COLO668 (cell line): Measurements from ENCODE around the gene AGO4.
A peak's percentile ranks its signal among the peaks of the same experiment; 100 is the strongest.
"Not testable (repeated sequence)": the region's sequence is repeated elsewhere in the genome, so short reads cannot be mapped to it uniquely, and the experiment has no call there.

Source experiments
- DNase-seq: peaks from one replicate; lab custom pipeline; 2025; ENCODE audit not compliant: unreplicated experiment; lab: John Stamatoyannopoulos, UW

The AGO4 gene

GRCh38 chr1:35807614-35808449, at the start of gene AGO4:
Gene AGO4, plus strand, starts transcription at chr1:35808016. Its CDS starts 401 bp downstream, at chr1:35808417.
- DNase-seq: peak; percentile 83

GRCh38 chr1:35762141-35762540, 45.7 kb upstream of the AGO4 start:
- DNase-seq: no peak

DNA sequence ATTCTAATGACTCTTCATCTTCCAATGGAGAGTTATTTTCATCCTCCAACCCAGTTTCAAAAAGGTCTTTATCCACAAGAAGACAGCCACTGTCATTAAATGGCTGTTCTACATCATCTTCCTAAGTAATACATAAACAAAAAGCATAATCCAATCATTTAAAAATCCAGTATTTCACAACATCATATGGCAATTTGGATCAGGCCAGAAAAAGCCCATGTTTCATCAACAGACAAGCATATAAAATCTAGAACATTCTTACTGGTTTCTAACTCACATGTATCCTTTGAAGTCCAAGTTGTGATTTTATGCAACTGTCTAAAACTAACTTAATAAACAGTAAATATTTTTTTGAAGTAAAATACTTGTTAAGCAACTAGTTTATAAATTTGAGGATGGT, 44.6 kb upstream of the AGO4 start:
- no peak for DNase-seq

- no peak for DNase-seq
Measured at GRCh38 chr1:35764283-35764682, 43.5 kb upstream of the AGO4 start.

DNA sequence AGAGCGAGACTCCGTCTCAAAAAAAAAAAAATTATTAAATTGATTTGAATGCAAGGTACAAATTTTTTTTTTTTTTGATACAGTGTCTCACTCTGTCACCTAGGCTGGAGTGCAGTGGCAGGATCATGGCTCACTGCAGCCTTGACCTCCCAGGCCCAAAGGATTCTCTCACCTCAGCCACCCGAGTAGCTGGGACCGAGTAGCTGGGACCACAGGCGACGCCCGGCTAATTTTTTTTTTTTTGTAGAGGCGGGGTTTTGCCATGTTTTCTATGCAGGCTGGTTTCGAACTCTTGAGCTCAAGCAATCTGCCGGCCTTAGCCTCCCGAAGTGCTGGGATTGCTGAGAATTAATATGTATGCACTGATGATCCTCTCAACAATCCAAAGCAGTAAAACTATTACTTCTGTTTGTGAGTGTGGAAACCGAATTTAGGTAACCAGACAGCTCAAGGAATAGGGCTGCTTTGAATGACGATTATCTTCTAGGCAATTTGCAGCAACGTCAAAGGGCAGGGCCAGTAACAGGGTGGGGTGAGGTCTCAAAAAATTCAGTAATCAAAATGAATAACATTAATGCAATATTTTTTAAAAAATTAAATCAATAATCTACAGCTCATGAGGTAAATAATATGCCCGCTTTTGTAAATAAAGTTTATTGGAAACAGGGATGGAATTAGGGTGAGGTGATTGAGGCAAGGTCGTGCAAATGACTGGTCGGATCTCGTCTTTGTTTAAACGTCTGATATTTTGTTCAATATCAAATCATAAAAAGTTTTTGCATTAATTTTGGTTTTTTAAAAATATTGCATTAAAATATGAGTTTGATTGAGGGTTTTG, 39.2 kb upstream of the AGO4 start:
- DNase-seq: no peak

DNA sequence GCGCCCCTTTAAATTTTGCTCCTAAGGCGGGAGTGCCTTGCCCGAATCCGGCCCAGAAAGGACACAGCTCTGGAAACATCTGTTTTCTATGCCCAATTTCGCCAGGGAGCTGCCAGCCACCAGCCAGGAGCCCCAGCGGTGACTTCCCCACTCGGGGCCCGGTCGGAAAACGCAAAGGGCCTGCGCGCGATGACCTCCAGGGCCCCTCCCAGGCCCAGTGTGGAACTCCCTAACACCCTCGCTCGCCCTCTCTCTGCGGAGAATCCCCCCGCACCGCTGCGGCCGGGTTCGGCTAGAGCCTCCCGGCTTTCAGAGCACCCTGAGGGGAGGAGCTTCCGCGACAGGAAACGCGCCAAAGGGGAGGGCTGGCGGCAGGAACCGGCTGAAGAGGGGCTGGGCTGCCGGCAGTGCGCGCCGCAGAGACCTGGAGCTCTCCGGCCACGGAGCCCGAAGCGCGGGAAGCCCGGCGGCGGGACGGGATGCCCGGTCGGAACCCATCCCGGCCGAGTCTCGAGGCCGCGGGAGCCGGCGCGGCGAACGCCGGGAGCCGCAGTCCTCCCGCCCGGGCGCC, 38.5 kb upstream of the AGO4 start:
- peak; percentile 97 for DNase-seq

DNA sequence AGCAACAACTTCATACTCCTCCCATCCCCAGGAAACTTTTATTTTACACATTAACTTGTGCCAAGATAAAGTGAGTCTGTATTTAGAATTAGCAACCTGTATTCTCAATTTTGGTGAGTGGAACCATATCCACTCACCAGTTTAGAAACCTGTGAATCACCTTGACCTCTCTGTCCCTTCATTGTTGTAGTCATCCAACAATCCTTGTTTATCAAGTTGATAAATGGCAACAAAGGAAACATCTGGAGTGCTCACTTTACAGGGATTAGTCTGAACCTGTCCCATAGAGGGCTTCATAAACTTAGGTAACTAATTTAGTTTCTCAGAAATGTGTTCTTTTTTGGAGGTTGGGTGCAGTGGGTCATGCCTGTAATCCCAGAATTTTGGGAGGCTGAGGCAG, 34.1 kb upstream of the AGO4 start:
- DNase-seq: no peak

DNA sequence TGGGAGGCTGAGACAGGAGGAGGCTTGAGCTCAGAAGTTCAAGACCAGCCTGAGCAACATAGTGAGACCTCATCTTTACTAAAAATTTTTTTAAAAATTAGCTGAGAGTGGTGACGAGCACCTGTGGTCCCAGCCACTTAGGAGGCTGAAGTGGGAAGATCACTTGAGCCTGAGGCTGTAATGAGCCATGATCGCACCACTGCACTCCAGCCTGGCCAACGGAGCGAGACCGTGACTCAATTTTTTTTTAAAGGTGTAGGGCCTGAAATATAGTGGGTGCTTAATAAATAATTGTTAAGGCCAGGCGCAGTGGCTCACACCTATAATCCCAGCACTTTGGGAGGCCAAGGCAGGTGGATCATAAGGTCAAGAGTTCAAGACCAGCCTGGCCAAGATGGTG, 31.6 kb upstream of the AGO4 start:
- not testable (repeated sequence) for DNase-seq

GRCh38 chr1:35777109-35777508, 30.7 kb upstream of the AGO4 start:
- DNase-seq: no peak

DNA sequence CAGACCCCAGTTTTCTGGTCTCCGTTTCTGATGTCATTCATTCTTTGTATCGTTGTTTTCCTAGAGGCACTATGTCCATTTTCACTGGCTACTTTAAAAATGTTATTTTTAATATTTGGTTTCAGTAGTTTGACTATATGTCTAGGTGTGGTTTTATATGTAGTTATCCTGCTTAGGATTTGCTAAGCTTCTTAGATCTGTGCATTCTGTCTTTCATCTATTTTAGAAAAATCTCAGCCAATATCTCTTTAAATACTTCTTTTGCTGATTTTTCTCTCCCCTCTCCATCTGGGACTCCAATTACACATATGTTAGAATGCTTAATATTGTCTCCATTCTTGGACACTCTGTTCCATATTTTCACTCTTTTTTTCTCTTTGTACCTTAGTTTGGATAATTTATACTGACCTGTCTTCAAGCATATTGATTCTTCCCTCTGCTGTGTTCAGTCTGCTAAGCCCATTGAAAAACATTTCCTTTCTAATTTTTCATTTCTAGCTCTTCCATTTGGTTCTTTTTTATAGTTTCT, 24.7 kb upstream of the AGO4 start:
- DNase-seq: no peak

GRCh38 chr1:35784364-35784763, 23.5 kb upstream of the AGO4 start:
- DNase-seq: not testable (repeated sequence)

- no peak for DNase-seq
Measured at GRCh38 chr1:35788139-35788538, 19.7 kb upstream of the AGO4 start.

DNA sequence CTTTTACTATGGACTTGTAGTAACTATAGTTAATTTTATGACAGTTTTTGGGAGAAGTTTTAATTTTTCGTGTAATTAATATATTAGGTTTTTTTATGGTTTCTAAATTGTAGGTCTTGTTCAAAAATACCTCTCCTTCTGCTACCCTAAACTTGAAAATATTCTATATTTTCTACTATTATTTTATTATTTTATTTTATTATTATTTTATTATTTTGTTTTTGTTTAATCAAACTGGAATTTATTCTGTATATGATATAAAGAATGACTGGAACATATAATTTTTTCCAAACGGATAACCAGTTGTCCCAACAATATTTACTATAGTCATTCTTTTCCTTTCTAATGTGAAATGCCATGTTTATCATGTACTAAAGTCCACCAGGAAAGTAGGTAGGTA, 17.1 kb upstream of the AGO4 start:
- DNase-seq: no peak

DNA sequence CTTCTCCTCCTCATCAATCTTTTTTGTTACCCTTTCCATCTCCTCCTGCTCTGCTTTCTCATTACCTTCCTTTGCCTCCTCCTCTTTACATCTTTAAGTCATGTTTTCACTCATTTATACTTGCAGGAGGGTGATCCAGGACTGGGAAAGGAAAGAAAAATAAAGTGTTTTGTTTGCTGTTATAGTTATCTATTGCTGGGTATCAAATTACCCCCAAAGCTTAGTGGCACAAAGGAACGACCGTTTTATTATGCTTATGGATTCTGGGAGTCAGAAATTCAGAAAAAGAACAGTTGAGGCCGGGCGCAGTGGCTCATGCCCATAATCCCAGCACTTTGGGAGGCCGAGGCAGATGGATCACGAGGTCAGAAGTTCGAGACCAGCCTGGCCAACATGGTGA, 12.5 kb upstream of the AGO4 start:
- DNase-seq: no peak

DNA sequence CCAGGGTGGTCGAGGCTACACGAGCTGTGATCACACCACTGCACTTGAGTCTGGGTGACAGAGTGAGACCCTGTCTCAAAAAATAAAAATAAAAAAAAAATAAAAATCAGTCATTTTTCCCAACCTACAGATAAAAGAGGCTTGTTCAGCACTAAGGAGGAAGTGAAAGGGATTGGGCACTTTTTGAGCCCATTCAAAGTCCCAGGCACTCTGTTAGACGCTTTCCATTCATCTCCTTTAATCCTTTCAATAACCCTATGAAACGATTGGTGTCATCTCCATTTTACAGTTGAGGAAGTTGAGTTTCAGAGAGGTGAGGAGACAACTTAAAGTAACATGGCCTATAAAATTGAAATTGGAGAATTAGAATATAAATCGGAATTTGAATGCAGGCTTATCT, 10.4 kb upstream of the AGO4 start:
- DNase-seq: no peak

DNA sequence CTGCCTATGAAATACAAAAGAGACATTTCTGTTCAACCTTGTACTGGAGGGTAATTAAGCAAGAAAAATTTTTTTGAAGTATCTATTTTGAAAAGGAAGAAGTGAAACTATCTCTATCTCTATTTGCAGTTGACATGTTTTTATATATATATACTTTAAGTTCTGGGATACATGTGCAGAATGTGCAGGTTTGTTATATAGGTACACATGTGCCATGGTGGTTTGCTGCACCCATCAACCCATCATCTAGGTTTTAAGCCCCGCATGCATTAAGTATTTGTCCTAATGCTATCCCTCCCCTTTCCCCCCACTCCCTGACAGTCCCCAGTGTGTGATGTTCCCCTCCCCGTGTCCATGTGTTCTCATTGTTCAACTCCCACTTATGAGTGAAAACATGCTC, 9.8 kb upstream of the AGO4 start:
- not testable (repeated sequence) for DNase-seq

DNA sequence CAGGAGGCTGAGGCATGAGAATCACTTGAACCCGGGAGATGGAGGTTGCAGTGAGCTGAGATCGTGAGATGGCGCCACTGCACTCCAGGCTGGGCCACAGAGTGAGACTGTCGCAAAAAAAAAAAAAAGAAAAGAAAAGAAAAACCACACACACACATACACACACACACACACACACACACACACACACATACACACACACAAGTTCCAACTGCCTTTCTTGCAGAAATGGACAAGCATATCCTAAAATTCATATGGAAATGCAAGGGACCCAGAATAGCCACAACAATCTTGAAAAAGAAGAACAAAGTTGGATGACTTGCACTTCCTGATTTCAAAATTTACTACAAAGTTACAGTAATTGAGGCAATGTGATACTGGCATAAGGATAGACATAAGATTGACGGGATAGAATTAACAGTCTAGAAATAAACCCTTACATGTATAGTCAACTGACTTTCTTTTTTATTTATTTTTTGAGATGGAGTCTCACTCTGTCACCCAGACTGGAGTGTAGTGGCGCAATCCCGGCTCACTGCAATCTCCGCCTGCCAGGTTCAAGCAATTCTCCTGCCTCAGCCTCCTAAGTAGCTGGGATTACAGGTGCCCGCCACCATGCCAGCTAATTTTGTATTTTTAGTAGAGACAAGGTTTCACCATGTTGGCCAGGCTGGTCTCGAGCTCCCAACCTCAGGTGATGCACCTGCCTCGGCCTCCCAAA, 7.5 kb upstream of the AGO4 start:
- not testable (repeated sequence) for DNase-seq

DNA sequence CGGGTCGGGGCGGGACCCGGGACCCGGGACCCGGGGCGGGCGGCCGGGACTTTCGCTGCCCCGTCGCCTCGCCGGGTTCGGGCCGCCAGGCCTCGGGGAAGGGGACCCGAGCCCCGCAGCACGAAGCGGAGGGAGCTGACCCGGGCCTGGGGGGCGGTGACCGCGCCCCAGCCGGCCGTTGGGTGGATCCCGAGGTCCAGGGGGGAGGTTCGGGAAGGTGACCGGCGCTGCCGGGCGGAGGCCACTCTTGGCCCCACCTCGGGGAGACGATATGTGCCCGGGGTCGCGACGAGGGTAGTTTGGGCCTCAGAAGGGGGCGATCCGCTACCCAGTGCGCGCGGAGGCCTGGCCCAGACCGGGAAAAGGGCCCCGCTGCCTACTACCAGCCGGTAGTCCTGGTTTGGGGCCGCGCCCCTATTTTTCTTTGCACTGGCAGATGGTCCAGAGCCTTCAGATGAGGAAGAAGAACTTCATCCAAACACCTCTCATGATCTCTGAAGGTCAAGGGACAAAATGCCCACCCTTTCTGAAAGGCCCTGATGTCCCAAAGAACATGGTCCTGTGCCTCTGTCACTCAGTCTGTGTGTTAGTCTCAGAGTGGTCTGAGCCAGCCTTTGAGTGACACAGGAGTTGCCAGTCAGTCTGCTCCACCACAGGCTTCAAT, 766 bp downstream of the AGO4 start:
- DNase-seq: peak; percentile 50

DNA sequence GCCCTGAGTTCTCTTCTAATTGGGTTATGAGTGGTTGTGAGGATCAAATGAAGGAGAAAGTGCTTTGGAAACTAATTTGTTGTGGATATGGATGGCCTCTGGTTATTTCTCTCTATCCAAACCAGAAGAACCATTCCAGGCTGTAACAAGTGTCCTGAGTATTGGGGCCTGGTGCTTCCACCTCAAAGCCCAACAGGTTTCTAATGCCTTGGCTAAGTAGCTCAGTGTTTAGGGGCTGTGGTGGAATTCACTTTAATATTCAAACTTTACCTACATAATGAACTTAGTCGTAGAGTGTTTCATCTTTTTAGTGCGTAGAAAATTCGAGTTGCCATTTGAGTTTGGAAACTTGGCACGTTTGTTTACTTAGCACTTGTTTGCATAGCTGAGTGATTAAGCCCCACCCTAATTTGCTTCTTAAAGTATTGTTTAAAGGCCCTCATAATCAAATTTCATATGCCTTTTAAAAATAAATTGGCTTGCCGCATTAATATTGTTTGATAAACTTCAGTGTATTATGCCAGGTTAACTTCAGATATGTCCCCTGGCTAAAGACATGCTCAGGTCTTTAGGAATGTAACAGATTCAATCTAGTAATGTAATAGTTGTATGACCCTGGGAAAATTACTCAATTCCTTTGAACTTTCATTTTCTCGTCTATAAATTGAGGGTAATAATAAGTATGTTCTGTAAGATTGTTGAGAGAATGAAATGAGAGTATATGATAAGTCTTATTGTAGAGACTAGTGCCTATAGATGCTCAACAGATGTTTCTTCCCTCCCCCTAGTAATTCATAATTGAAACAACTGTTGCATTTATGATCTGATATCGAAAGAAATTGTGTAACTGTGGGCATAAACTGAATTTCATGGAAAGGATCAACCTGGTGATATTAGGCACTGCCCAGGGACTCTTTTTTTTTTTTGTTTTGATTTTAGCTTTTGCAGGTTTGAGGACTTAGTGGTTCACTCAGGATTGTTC, 1.6 kb downstream of the AGO4 start:
- no peak for DNase-seq
